ENCODE data around the gene EDAR.

Gene EDAR

GRCh38 chr2:108911401-108911800 lies 77.6 kb downstream of the EDAR start:
- H3K4me3 ChIP-seq (ENCODE audit: low read depth, low read length, poor library complexity, severe bottlenecking), result no peak overlapping the region
- no peaks in the 10 kb centered on the region for H3K36me3 ChIP-seq (ENCODE audit: insufficient read depth, low read length)
- H3K9me2 ChIP-seq (ENCODE audit: low read depth, low read length), result no peaks in the 10 kb centered on the region
- H3K4me1 ChIP-seq (ENCODE audit: insufficient read depth, low read length, severe bottlenecking), result no peaks in the 10 kb centered on the region
- H4K20me1 ChIP-seq (ENCODE audit: insufficient read depth, low read length), result no peaks in the 10 kb centered on the region
- no peaks in the 10 kb centered on the region for H3K9me3 ChIP-seq (ENCODE audit: low read length)
- H3K4me2 ChIP-seq (ENCODE audit: low read length), result no peak overlapping the region
- H2AFZ ChIP-seq (ENCODE audit: low read length), result no peak overlapping the region
- H3K79me2 ChIP-seq (ENCODE audit: insufficient read depth, low read length), result no peaks in the 10 kb centered on the region
- no peak overlapping the region for H3K9ac ChIP-seq (ENCODE audit: low read length)
- no peak overlapping the region for H3K27ac ChIP-seq (ENCODE audit: low read depth, low read length, poor library complexity, severe bottlenecking)
- TF ChIP-seq, protein P1, sequence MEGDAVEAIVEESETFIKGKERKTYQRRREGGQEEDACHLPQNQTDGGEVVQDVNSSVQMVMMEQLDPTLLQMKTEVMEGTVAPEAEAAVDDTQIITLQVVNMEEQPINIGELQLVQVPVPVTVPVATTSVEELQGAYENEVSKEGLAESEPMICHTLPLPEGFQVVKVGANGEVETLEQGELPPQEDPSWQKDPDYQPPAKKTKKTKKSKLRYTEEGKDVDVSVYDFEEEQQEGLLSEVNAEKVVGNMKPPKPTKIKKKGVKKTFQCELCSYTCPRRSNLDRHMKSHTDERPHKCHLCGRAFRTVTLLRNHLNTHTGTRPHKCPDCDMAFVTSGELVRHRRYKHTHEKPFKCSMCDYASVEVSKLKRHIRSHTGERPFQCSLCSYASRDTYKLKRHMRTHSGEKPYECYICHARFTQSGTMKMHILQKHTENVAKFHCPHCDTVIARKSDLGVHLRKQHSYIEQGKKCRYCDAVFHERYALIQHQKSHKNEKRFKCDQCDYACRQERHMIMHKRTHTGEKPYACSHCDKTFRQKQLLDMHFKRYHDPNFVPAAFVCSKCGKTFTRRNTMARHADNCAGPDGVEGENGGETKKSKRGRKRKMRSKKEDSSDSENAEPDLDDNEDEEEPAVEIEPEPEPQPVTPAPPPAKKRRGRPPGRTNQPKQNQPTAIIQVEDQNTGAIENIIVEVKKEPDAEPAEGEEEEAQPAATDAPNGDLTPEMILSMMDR (IDR thresholded peaks at IDR 0.05; ENCODE audit: low read length), result no peak
- no peak for TF ChIP-seq EZH2 (IDR thresholded peaks at IDR 0.05; ENCODE audit: borderline replicate concordance, low read length)
- no peaks in the 10 kb centered on the region for H3F3A ChIP-seq (ENCODE audit: insufficient read depth, low read length)
- H3K27me3 ChIP-seq (ENCODE audit: insufficient read depth, low read length), result 0 out of 2 replicates have a peak, but pooled peaks cover under 1% of the 10 kb centered on the region

- 0 out of 2 replicates have a peak, but pooled peaks cover 4% of the 10 kb centered on the region for H3K27me3 ChIP-seq (ENCODE audit: insufficient read depth, low read length)
- no peaks in the 10 kb centered on the region for H3K36me3 ChIP-seq (ENCODE audit: insufficient read depth, low read length)
- H3K9me3 ChIP-seq (ENCODE audit: low read length), result no peaks in the 10 kb centered on the region
- no peak overlapping the region for H3K4me2 ChIP-seq (ENCODE audit: low read length)
- no peaks in the 10 kb centered on the region for H3K79me2 ChIP-seq (ENCODE audit: insufficient read depth, low read length)
- H3K4me3 ChIP-seq (ENCODE audit: low read depth, low read length, poor library complexity, severe bottlenecking), result no peak overlapping the region
- H3K9ac ChIP-seq (ENCODE audit: low read length), result no peak overlapping the region
- no peaks in the 10 kb centered on the region for H3K4me1 ChIP-seq (ENCODE audit: insufficient read depth, low read length, severe bottlenecking)
- no peak overlapping the region for H3K27ac ChIP-seq (ENCODE audit: low read depth, low read length, poor library complexity, severe bottlenecking)
- TF ChIP-seq EZH2 (IDR thresholded peaks at IDR 0.05; ENCODE audit: borderline replicate concordance, low read length), result no peak
- TF ChIP-seq, protein P1 (IDR thresholded peaks at IDR 0.05; ENCODE audit: low read length), result no peak
- H3F3A ChIP-seq (ENCODE audit: insufficient read depth, low read length), result no peaks in the 10 kb centered on the region
- H4K20me1 ChIP-seq (ENCODE audit: insufficient read depth, low read length), result no peaks in the 10 kb centered on the region
- no peak overlapping the region for H2AFZ ChIP-seq (ENCODE audit: low read length)
- no peaks in the 10 kb centered on the region for H3K9me2 ChIP-seq (ENCODE audit: low read depth, low read length)
Measured at GRCh38 chr2:108910541-108911396, 78.3 kb downstream of the EDAR start.

- Histone ChIP-seq H3K4me1 (ENCODE audit: insufficient read depth, low read length, severe bottlenecking) (no peaks in the 10 kb centered on the region), H3K27me3 (ENCODE audit: insufficient read depth, low read length) (0 out of 2 replicates have a peak, but pooled peaks cover 4% of the 10 kb centered on the region), H3K27ac (ENCODE audit: low read depth, low read length, poor library complexity, severe bottlenecking) (no peak overlapping the region), H3K79me2 (ENCODE audit: insufficient read depth, low read length) (no peaks in the 10 kb centered on the region), H3F3A (ENCODE audit: insufficient read depth, low read length) (no peaks in the 10 kb centered on the region), H3K9me3 (ENCODE audit: low read length) (no peaks in the 10 kb centered on the region), H3K9me2 (ENCODE audit: low read depth, low read length) (no peaks in the 10 kb centered on the region), H4K20me1 (ENCODE audit: insufficient read depth, low read length) (no peaks in the 10 kb centered on the region), H3K4me3 (ENCODE audit: low read depth, low read length, poor library complexity, severe bottlenecking) (no peak overlapping the region), H3K9ac (ENCODE audit: low read length) (no peak overlapping the region), H3K36me3 (ENCODE audit: insufficient read depth, low read length) (no peaks in the 10 kb centered on the region), H3K4me2 (ENCODE audit: low read length) (no peak overlapping the region), H2AFZ (ENCODE audit: low read length) (no peak overlapping the region)
- TF ChIP-seq, protein P1 (IDR thresholded peaks at IDR 0.05; ENCODE audit: low read length), result no peak
- TF ChIP-seq EZH2 (IDR thresholded peaks at IDR 0.05; ENCODE audit: borderline replicate concordance, low read length), result no peak
Measured at GRCh38 chr2:108910011-108910431, 79.0 kb downstream of the EDAR start.
